SK-N-SH (cell line): ENCODE results near the gene DVL3. TPM values are rescaled to one million over a fixed set of nuclear protein-coding genes. Genes with fewer than 3 reads are reported as not detected.

Source experiments
- CTCF ChIA-PET: fragments of 300-600, 350-600 bp; formaldehyde crosslinking; extraction: SDS; loops from one replicate; lab custom pipeline; 2021; lab: Yijun Ruan, JAX
- POLR2A ChIA-PET: fragments of 350-600 bp; sonication (Branson Sonifier 250); formaldehyde crosslinking; extraction: SDS; loops from one replicate; lab custom pipeline; 2020; ENCODE audit warnings: antibody characterized with exemption, inconsistent platforms; lab: Yijun Ruan, JAX
- DNase-seq: peaks from one replicate; pipeline ENCODE4 v3.0.0; 2012
- H2AFZ ChIP-seq: fragments of 200-600 bp; sonication (generic); 2 replicates; pipeline ENCODE4 v1.8.1; 2016; ENCODE audit warnings: antibody characterized with exemption, mild to moderate bottlenecking, low read depth
- H3F3A ChIP-seq: fragments of 200-600 bp; sonication (generic); replicated peaks from 2 replicates; pipeline ENCODE3; 2016; ENCODE audit warnings: antibody characterized with exemption, mild to moderate bottlenecking; ENCODE audit not compliant: insufficient read depth
- H3K27ac ChIP-seq, 2 experiments: fragments of 200-500 bp in 1 of 2; fragments of 200-600 bp in 1 of 2; sonication (Bioruptor generic) in 1 of 2; sonication (generic), shearing (Covaris generic) in 1 of 2; 2 replicates each; pipeline versions ENCODE4 v1.5.1 to v1.6.1; 2014 to 2016; ENCODE audit warnings: low read depth in 2 of 2, inconsistent platforms in 1 of 2, low read length in 1 of 2, mild to moderate bottlenecking in 1 of 2, mixed read lengths in 1 of 2
- H3K27me3 ChIP-seq: fragments of 200-600 bp; sonication (generic), shearing (Covaris generic); 2 replicates; pipeline ENCODE4 v1.6.1; 2016; ENCODE audit warnings: mixed run types; ENCODE audit not compliant: insufficient read depth
- H3K36me3 ChIP-seq, 2 experiments: fragments of 200-500 bp in 1 of 2; fragments of 200-600 bp in 1 of 2; sonication (Bioruptor generic) in 1 of 2; sonication (generic) in 1 of 2; replicated peaks in 1 of 2; 2 replicates each; pipeline versions ENCODE3 to v1.5.1; 2014 to 2016; ENCODE audit warnings: low read length in 1 of 2, mild to moderate bottlenecking in 1 of 2; ENCODE audit not compliant: insufficient read depth in 2 of 2, control insufficient read depth in 1 of 2
- H3K4me1 ChIP-seq, 2 experiments: fragments of 200-500 bp in 1 of 2; fragments of 200-600 bp in 1 of 2; sonication (Bioruptor generic) in 1 of 2; sonication (generic), shearing (Covaris generic) in 1 of 2; 2 replicates each; pipeline versions ENCODE4 v1.5.1 to v1.6.1; 2014 to 2016; ENCODE audit warnings: low read depth in 1 of 2, low read length in 1 of 2, mixed run types in 1 of 2; ENCODE audit not compliant: insufficient read depth in 2 of 2, control insufficient read depth in 1 of 2
- H3K4me2 ChIP-seq: fragments of 200-600 bp; sonication (generic), shearing (Covaris generic); 2 replicates; pipeline ENCODE4 v1.6.1; 2017; ENCODE audit warnings: mixed run types
- H3K4me3 ChIP-seq, 2 experiments: fragments of 200-500 bp in 1 of 2; fragments of 200-600 bp in 1 of 2; sonication (Bioruptor generic) in 1 of 2; sonication (generic), shearing (Covaris generic) in 1 of 2; 2 replicates each; pipeline versions ENCODE4 v1.5.1 to v1.8.1; 2014 to 2016; ENCODE audit warnings: low read depth in 2 of 2, inconsistent platforms in 1 of 2, low read length in 1 of 2, mild to moderate bottlenecking in 1 of 2, mixed read lengths in 1 of 2, moderate library complexity in 1 of 2
- H3K79me2 ChIP-seq: fragments of 200-600 bp; sonication (generic); 2 replicates; pipeline ENCODE4 v1.8.1; 2017; ENCODE audit warnings: mild to moderate bottlenecking; ENCODE audit not compliant: insufficient read depth
- H3K9ac ChIP-seq: fragments of 200-600 bp; sonication (generic); 2 replicates; pipeline ENCODE4 v1.6.1; 2017; ENCODE audit warnings: mixed run types
- H3K9me2 ChIP-seq: fragments of 200-600 bp; sonication (generic); 2 replicates; pipeline ENCODE4 v1.6.1; 2017; ENCODE audit warnings: mixed run types
- H3K9me3 ChIP-seq: fragments of 200-600 bp; sonication (generic); 2 replicates; pipeline ENCODE4 v1.6.1; 2017; ENCODE audit warnings: mixed run types, mild to moderate bottlenecking, moderate library complexity
- H4K20me1 ChIP-seq: fragments of 200-600 bp; sonication (generic); 2 replicates; pipeline ENCODE4 v1.6.1; 2017; ENCODE audit warnings: mild to moderate bottlenecking, mixed run types; ENCODE audit not compliant: insufficient read depth
- CHD2 ChIP-seq: fragments of 150-350 bp; IDR thresholded peaks from 2 replicates; pipeline ENCODE4 v1.6.1; 2018; ENCODE audit warnings: low read length; ENCODE audit not compliant: partially characterized antibody
- CTCF ChIP-seq: fragments of 200-600 bp; sonication (generic); IDR thresholded peaks from 2 replicates; pipeline ENCODE4 v1.6.1; 2017; ENCODE audit warnings: antibody characterized with exemption, mild to moderate bottlenecking, moderate library complexity
- EP300 ChIP-seq, 2 experiments: IDR thresholded peaks; 2 replicates each; pipeline versions ENCODE4 v1.4.0 to v1.6.1; 2012; ENCODE audit warnings: borderline replicate concordance in 1 of 2, low read depth in 1 of 2, low read length in 1 of 2
- EZH2phosphoT487 ChIP-seq: fragments of 200-600 bp; sonication (generic); IDR thresholded peaks from 2 replicates; pipeline ENCODE4 v1.6.1; 2017; ENCODE audit warnings: low read depth, mixed run types, mild to moderate bottlenecking, antibody characterized with exemption, moderate library complexity, borderline replicate concordance
- FOSL2 ChIP-seq: IDR thresholded peaks from 2 replicates; pipeline ENCODE4 v1.4.0; 2012; ENCODE audit warnings: low read depth, mild to moderate bottlenecking, moderate library complexity, borderline replicate concordance
- FOXJ3 ChIP-seq: sonication (generic); formaldehyde crosslinking; IDR thresholded peaks from 2 replicates; pipeline ENCODE4 v1.5.1; 2020; ENCODE audit warnings: mild to moderate bottlenecking, missing genetic modification reagents
- GABPA ChIP-seq: IDR thresholded peaks from 2 replicates; pipeline ENCODE4 v1.4.0; 2012; ENCODE audit warnings: low read depth, mild to moderate bottlenecking
- IRF3 ChIP-seq: fragments of 150-350 bp; IDR thresholded peaks from 2 replicates; pipeline ENCODE4 v1.6.1; 2016; ENCODE audit warnings: mild to moderate bottlenecking, low read depth, low read length
- MAX ChIP-seq: IDR thresholded peaks from 2 replicates; pipeline ENCODE4 v1.4.0; 2012; ENCODE audit warnings: low read depth
- NFIC ChIP-seq: IDR thresholded peaks from 2 replicates; pipeline ENCODE4 v1.4.0; 2012; ENCODE audit warnings: borderline replicate concordance
- PBX3 ChIP-seq: IDR thresholded peaks from 2 replicates; pipeline ENCODE4; 2012
- RCOR1 ChIP-seq: fragments of 150-350 bp; IDR thresholded peaks from 2 replicates; pipeline ENCODE4 v1.6.1; 2017; ENCODE audit warnings: antibody characterized with exemption, low read length
- RFX5 ChIP-seq: IDR thresholded peaks from 2 replicates; pipeline ENCODE4 v1.6.1; 2012; ENCODE audit warnings: mild to moderate bottlenecking, improper control_type of control experiment, low read length
- RXRA ChIP-seq: IDR thresholded peaks from 2 replicates; pipeline ENCODE4 v1.4.0; 2012; ENCODE audit warnings: low read depth, mild to moderate bottlenecking, borderline replicate concordance
- SIN3A ChIP-seq: IDR thresholded peaks from 2 replicates; pipeline ENCODE4 v1.6.1; 2012; ENCODE audit warnings: low read depth, mild to moderate bottlenecking, low read length, moderate library complexity, borderline replicate concordance
- SMC3 ChIP-seq: IDR thresholded peaks from 2 replicates; pipeline ENCODE4 v1.6.1; 2012; ENCODE audit warnings: low read depth, low read length, improper control_type of control experiment
- TCF12 ChIP-seq: IDR thresholded peaks from 2 replicates; pipeline ENCODE4 v1.4.0; 2012
- TEAD4 ChIP-seq: IDR thresholded peaks from 2 replicates; pipeline ENCODE4 v1.4.0; 2012; ENCODE audit warnings: mild to moderate bottlenecking, borderline replicate concordance; ENCODE audit not compliant: insufficient read depth
- USF1 ChIP-seq: IDR thresholded peaks from 2 replicates; pipeline ENCODE4 v1.4.0; 2012; ENCODE audit warnings: low read depth, borderline replicate concordance
- WGBS: methylation state at CpG from one replicate; pipeline ENCODE4 v1.1.6; 2017; ENCODE audit warnings: low lambda C conversion rate; 5-methylcytosine and 5-hydroxymethylcytosine counted together
- polyA plus RNA-seq, 3 experiments: library from polyadenylated mRNA; depleted of rRNA; stranded (reverse); fragments of >200 nt; gene quantifications; 2 replicates each; pipeline ENCODE4 v1.2.3, GENCODE V29; 2012

Gene DVL3
- polyA plus RNA-seq, 1 of the 3 experiments (the other 2 are of a cell fraction) = 29.6 TPM

- H3K4me1 ChIP-seq = peaks cover 8 to 19% of the 10 kb centered on the region in 2 experiments; a peak in 3 of 4 replicates
- peak overlapping the region in 1 of 2 experiments; percentile 44; a peak in 2 of 4 replicates for H3K27ac ChIP-seq
- peaks cover 27% of the 10 kb centered on the region for H3F3A ChIP-seq
- H3K36me3 ChIP-seq = peaks cover 23 to 63% of the 10 kb centered on the region in 2 experiments
- no peak overlapping the region for H3K4me2 ChIP-seq
- CTCF ChIA-PET = interaction anchor here (1.4 to 1.9 kb wide), 2 partner anchors 11 to 16 kb away, joined by 6 to 7 read pairs; partner anchors contain the start of gene DVL3
- no peaks in the 10 kb centered on the region for H3K9me2 ChIP-seq
- no peaks in the 10 kb centered on the region for H3K9me3 ChIP-seq
- POLR2A ChIA-PET = interaction anchor here (0.9 kb wide), 1 partner anchor 15 kb away, joined by 3 read pairs; no protein-coding TSS in a partner anchor
- H3K4me3 ChIP-seq = no peak overlapping the region
- peaks cover 4% of the 10 kb centered on the region; the same call in 1 of the 2 replicates for H4K20me1 ChIP-seq
- peaks cover 16% of the 10 kb centered on the region for H3K79me2 ChIP-seq
- no peak for TF ChIP-seq PBX3
- no peak for TF ChIP-seq FOSL2
- no peak for TF ChIP-seq CHD2
- no peak for TF ChIP-seq SMC3
- TF ChIP-seq, all 33 proteins: peak for 0
- no peak overlapping the region for H3K9ac ChIP-seq
- DNase-seq = no peak
- H2AFZ ChIP-seq = no peak overlapping the region
- H3K27me3 ChIP-seq = no peaks in the 10 kb centered on the region
- 85% methylated on average over 9 of the region's 9 CpGs for WGBS
Observed at GRCh38 chr3:184171562-184171961, 16.4 kb downstream of the DVL3 start.

- Histone ChIP-seq H3K27me3 (no peaks in the 10 kb centered on the region), H3K4me2 (no peak overlapping the region), H3K9ac (peak overlapping the region; percentile 16; the same call in 1 of the 2 replicates), H2AFZ (no peak overlapping the region), H3K4me1 (peaks cover 17 to 29% of the 10 kb centered on the region in 2 experiments), H3K79me2 (peaks cover 26% of the 10 kb centered on the region), H3K36me3 (peaks cover 22 to 58% of the 10 kb centered on the region in 2 experiments), H3F3A (peaks cover 37% of the 10 kb centered on the region), H3K27ac (peak overlapping the region in 1 of 2 experiments; percentile 44; a peak in 3 of 4 replicates), H4K20me1 (peaks cover 13% of the 10 kb centered on the region), H3K9me3 (no peaks in the 10 kb centered on the region), H3K4me3 (no peak overlapping the region), H3K9me2 (no peaks in the 10 kb centered on the region)
- TF ChIP-seq SIN3A (no peak), MAX (no peak), EZH2phosphoT487 (no peak), NFIC (no peak), IRF3 (no peak), RFX5 (no peak), TCF12 (no peak), SMC3 (no peak), PBX3 (no peak), RCOR1 (no peak), FOSL2 (no peak), FOXJ3 (no peak), RXRA (no peak), TEAD4 (no peak), GABPA (no peak), EP300 (IDR thresholded peaks at IDR 0.05; ENCODE audit: borderline replicate concordance in 1 of 2, low read depth in 1 of 2, low read length in 1 of 2) (no peak), USF1 (no peak), CHD2 (no peak), CTCF (no peak)
- ChIA-PET POLR2A (no interaction called here), CTCF (interaction anchor here (0.9 to 7.0 kb wide), 8 partner anchors 9 to 269 kb away, joined by 3 to 30 read pairs (median 5); partner anchors contain the start of genes DVL3 and EEF1AKMT4)
- no peak for DNase-seq
- WGBS = 81% methylated on average over 5 of the region's 5 CpGs
Observed at GRCh38 chr3:184172681-184173373, 17.6 kb downstream of the DVL3 start.
